GM18868 (cell line): ENCODE data around the gene PIGW.

Experiments used
- ATAC-seq: cut with Tn5 transposase; IDR thresholded peaks from one replicate; pipeline ENCODE4 v1.9.1; 2021; ENCODE audit warnings: mild to moderate bottlenecking, moderate library complexity; ENCODE audit not compliant: unreplicated experiment

Gene PIGW

GRCh38 chr17:36534840-36535668, at the start of gene PIGW, which contains the start of gene MYO19:
PIGW (plus strand) TSS chr17:36534987; CDS start chr17:36537102, 2,115 bp downstream.
MYO19 (minus strand) TSS chr17:36534868; CDS start chr17:36532538, 2,330 bp downstream.
- ATAC-seq, result peak; percentile 78

- no peak for ATAC-seq
These were observed 49.8 kb upstream of the PIGW start for GRCh38 chr17:36485027-36485426.

- no peak for ATAC-seq
These were observed 49.0 kb upstream of the PIGW start for GRCh38 chr17:36485805-36486203.

- peak; percentile 85 for ATAC-seq
These were observed 48.3 kb upstream of the PIGW start, which contains the start of gene ZNHIT3 for GRCh38 chr17:36486204-36487194. ZNHIT3 (plus strand) TSS chr17:36486681; CDS start chr17:36486700, 19 bp downstream.

- no peak for ATAC-seq
These were observed 40.8 kb upstream of the PIGW start for GRCh38 chr17:36493956-36494355.

- no peak for ATAC-seq
These were observed 40.1 kb upstream of the PIGW start for GRCh38 chr17:36494674-36495073.

GRCh38 chr17:36495076-36495578, 39.7 kb upstream of the PIGW start:
- ATAC-seq, result no peak

- ATAC-seq, result no peak
These were observed 38.6 kb upstream of the PIGW start for GRCh38 chr17:36496018-36496789.

GRCh38 chr17:36498155-36498554, 36.6 kb upstream of the PIGW start:
- no peak for ATAC-seq

GRCh38 chr17:36498560-36499300, 36.1 kb upstream of the PIGW start:
- ATAC-seq, result no peak

- no peak for ATAC-seq
These were observed 34.0 kb upstream of the PIGW start for GRCh38 chr17:36500745-36501225.

GRCh38 chr17:36501351-36501750, 33.4 kb upstream of the PIGW start:
- ATAC-seq, result no peak

- ATAC-seq, result no peak
These were observed 32.8 kb upstream of the PIGW start for GRCh38 chr17:36501963-36502362.

GRCh38 chr17:36503456-36504155, 31.2 kb upstream of the PIGW start:
- ATAC-seq, result no peak

GRCh38 chr17:36504156-36504545, 30.6 kb upstream of the PIGW start:
- ATAC-seq, result no peak

- no peak for ATAC-seq
These were observed 29.6 kb upstream of the PIGW start for GRCh38 chr17:36505171-36505570.

GRCh38 chr17:36506249-36506826, 28.4 kb upstream of the PIGW start:
- no peak for ATAC-seq

GRCh38 chr17:36506831-36507230, 28.0 kb upstream of the PIGW start:
- no peak for ATAC-seq

GRCh38 chr17:36507266-36507665, 27.5 kb upstream of the PIGW start:
- ATAC-seq, result no peak
